ENCODE measurements around the gene CELF2. TPM values are rescaled to one million over a fixed set of nuclear protein-coding genes. Genes with fewer than 3 reads are reported as not detected.

The CELF2 gene
- total RNA-seq, 1 donor, result 135 TPM

- no peaks in the 10 kb centered on the region for H3K9me3 ChIP-seq (ENCODE audit: low read depth, low read length)
- no peak overlapping the region for H3K4me3 ChIP-seq (ENCODE audit: low read length)
- H3K27me3 ChIP-seq (ENCODE audit: insufficient read depth, low read length), result no peaks in the 10 kb centered on the region
- H3K4me1 ChIP-seq (ENCODE audit: insufficient read depth, low read length), result peaks cover 83% of the 10 kb centered on the region
Observed at GRCh38 chr10:11191678-11192077, 174.0 kb downstream of the CELF2 start.

DNA sequence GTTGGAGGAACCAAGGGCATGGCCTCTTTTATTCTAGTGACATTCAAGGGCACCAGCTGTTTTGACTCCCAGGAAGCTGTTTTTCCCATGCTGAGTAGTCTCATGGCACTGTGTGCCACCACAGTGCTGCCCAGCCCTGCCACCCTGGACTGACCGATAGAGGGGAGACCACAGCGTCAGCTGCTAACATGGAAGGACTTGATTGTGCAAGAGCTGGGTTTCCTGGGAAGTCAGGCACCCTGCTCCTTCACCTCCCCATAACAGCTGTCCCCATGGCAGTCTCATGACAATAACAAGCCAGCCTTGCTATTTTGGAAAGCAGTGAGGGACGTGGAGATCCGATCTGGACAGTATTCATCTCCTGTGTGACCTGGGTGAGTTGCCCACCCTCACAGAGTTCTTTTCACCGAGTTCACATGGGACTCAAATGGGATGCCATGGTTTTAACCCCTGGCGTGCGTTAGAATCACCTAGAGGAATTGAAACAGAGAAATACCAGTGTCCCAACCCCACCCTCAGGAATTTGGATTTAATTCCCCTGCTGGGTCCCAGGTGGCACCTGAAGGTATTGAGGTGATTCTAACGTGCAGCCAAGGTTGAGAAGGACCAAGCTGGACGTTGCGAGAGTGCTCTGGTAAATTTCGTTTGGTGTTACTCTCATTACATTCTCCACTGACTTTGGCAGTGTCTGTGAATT lies 174.8 kb downstream of the CELF2 start:
- H3K4me1 ChIP-seq (ENCODE audit: insufficient read depth, low read length), result peaks cover 88% of the 10 kb centered on the region
- H3K4me3 ChIP-seq (ENCODE audit: low read length), result no peak overlapping the region
- no peaks in the 10 kb centered on the region for H3K27me3 ChIP-seq (ENCODE audit: insufficient read depth, low read length)
- H3K9me3 ChIP-seq (ENCODE audit: low read depth, low read length), result no peaks in the 10 kb centered on the region

DNA sequence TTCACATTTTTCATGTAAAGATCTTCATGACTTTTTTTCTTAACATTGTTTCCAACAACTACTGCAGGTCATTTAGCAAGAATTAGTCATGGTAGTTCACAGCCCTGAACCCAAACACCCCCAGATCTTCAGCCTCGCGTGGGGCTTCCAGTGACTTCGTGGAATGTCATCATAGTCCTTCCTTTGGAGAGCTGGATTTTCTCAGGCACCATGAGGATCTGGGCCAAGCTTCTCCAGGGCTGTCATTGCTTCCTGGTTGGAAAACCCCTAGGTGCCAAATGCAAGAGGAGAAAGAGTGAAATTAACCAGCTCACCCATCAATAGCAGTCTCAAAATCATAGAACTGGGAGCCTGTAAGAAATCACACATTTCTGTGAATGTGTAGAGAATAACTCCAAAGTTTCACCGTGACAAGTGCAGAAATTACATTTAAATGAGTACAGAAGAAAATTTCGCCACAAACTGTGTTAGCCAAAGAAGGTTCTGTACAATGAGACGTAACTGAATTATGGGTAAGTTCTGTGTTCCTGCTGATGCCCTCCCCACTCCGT lies 175.4 kb downstream of the CELF2 start:
- H3K9me3 ChIP-seq (ENCODE audit: low read depth, low read length), result no peaks in the 10 kb centered on the region
- H3K4me1 ChIP-seq (ENCODE audit: insufficient read depth, low read length), result peaks cover 92% of the 10 kb centered on the region
- H3K27me3 ChIP-seq (ENCODE audit: insufficient read depth, low read length), result no peaks in the 10 kb centered on the region
- H3K4me3 ChIP-seq (ENCODE audit: low read length), result no peak overlapping the region

DNA sequence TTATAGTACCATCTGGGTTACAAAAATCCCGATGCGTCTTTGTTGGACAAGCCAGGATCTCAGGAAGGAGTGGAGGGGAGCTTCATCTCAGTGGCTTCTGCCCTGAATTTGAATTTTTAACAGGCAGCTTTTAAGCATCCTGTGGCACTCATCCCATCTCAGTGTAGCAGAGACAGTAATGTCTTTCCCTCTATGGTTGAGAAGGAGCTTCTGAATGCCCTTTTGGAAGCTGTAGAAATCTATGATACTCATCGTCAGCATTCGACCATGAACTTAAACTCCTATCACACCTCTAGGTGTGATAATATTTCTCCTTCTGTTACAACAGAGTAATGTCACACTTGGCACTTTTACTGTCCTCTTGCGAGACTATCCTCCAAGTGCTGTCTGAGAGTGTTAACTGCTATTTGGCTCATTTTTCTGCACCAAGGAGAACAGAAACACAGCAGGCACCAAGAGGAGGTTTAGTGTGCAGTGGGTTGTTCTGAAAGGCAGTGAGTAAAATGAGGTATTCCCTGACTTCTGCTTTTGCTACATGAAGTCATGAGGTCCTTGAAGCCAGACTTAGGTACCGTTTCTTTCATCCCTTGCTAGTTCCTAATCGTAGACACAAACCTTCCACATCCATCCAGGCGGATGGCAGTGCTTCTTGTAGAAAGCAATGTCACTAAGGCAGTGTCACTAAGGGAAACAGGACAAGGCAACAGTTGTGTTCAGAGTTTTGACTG lies 177.4 kb downstream of the CELF2 start:
- Histone ChIP-seq H3K9me3 (ENCODE audit: low read depth, low read length) (no peaks in the 10 kb centered on the region), H3K4me3 (ENCODE audit: low read length) (no peak overlapping the region), H3K4me1 (ENCODE audit: insufficient read depth, low read length) (peaks cover 94% of the 10 kb centered on the region), H3K27me3 (ENCODE audit: insufficient read depth, low read length) (no peaks in the 10 kb centered on the region)

DNA sequence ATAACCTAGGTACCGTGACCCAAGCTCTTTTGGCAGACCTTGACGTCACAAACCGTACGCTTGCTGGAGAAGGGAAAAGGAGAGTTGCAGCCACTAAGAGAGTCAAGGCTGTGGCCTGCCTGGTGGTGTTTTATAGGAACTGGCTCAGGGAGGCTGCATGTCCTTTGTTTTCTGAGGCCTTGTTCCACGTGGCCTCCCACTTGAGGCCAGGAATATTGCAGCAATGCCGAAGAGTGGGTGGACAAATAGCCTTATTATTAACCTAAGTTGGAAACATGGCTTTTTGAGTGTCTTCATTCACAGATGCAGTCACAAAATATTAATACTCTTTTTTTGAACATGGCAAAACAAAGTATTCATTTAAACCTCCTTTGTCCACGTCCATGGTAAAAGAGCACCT lies 178.0 kb downstream of the CELF2 start:
- Histone ChIP-seq H3K4me3 (ENCODE audit: low read length) (no peak overlapping the region), H3K27me3 (ENCODE audit: insufficient read depth, low read length) (no peaks in the 10 kb centered on the region), H3K9me3 (ENCODE audit: low read depth, low read length) (no peaks in the 10 kb centered on the region), H3K4me1 (ENCODE audit: insufficient read depth, low read length) (peaks cover 93% of the 10 kb centered on the region)

DNA sequence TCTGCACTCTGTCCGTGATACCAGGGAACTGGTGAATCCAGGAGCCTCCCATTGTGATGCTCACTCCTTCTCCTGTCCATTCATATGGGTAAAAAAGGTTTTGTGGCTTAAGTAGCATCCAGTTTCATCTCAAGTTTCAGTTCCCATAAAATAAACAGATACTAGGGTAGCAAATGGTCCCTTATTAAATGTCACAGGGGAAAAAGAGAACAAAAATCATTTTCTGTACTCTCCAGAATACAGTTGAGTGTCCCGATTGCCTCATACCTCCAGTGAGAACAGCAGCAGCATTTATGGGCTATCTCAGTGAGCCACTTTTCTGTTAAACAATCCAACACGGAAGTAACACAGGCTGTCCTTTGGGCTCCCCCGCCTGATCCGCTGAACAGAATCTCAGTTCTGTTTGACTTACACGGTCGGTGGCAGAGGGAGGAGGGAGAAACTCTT lies 179.6 kb downstream of the CELF2 start:
- Histone ChIP-seq H3K27me3 (ENCODE audit: insufficient read depth, low read length) (no peaks in the 10 kb centered on the region), H3K9me3 (ENCODE audit: low read depth, low read length) (no peaks in the 10 kb centered on the region), H3K4me1 (ENCODE audit: insufficient read depth, low read length) (peaks cover 88% of the 10 kb centered on the region), H3K4me3 (ENCODE audit: low read length) (no peak overlapping the region)

DNA sequence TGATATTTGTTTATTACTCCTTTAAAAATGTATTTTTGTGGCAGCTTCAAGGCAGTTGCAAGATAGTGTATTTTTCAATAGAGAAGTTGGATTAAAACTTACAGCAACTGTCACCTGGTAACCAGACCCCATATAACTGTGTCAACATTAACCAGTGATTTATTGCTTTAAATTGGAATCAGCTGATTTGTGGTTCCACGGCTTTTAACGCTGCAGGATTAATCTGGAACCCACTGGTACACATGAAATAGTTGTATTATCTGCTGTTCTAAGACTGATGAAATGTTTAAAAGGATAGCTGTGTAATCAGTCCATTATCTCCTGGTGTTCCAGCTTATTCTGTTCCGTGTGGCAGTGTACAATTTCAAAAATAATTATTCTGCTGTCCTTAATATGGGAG lies 180.2 kb downstream of the CELF2 start:
- Histone ChIP-seq H3K4me3 (ENCODE audit: low read length) (no peak overlapping the region), H3K27me3 (ENCODE audit: insufficient read depth, low read length) (no peaks in the 10 kb centered on the region)

GRCh38 chr10:11201911-11202310 lies 184.2 kb downstream of the CELF2 start:
- Histone ChIP-seq H3K27me3 (ENCODE audit: insufficient read depth, low read length) (no peaks in the 10 kb centered on the region), H3K4me1 (ENCODE audit: insufficient read depth, low read length) (peaks cover 81% of the 10 kb centered on the region), H3K9me3 (ENCODE audit: low read depth, low read length) (no peaks in the 10 kb centered on the region), H3K4me3 (ENCODE audit: low read length) (no peak overlapping the region)

More for the DNA sequence above, 180.2 kb downstream of the CELF2 start:
- Histone ChIP-seq H3K4me1 (ENCODE audit: insufficient read depth, low read length) (peaks cover 88% of the 10 kb centered on the region), H3K9me3 (ENCODE audit: low read depth, low read length) (no peaks in the 10 kb centered on the region)

GRCh38 chr10:11204351-11204942 lies 186.8 kb downstream of the CELF2 start:
- H3K9me3 ChIP-seq (ENCODE audit: low read depth, low read length), result no peaks in the 10 kb centered on the region
- peaks cover 81% of the 10 kb centered on the region for H3K4me1 ChIP-seq (ENCODE audit: insufficient read depth, low read length)
- H3K27me3 ChIP-seq (ENCODE audit: insufficient read depth, low read length), result no peaks in the 10 kb centered on the region
- no peak overlapping the region for H3K4me3 ChIP-seq (ENCODE audit: low read length)

- Histone ChIP-seq H3K27me3 (ENCODE audit: insufficient read depth, low read length) (no peaks in the 10 kb centered on the region), H3K4me3 (ENCODE audit: low read length) (no peak overlapping the region), H3K4me1 (ENCODE audit: insufficient read depth, low read length) (peaks cover 83% of the 10 kb centered on the region), H3K9me3 (ENCODE audit: low read depth, low read length) (no peaks in the 10 kb centered on the region)
Observed at GRCh38 chr10:11205030-11205772, 187.5 kb downstream of the CELF2 start.

- Histone ChIP-seq H3K4me3 (ENCODE audit: low read length) (no peak overlapping the region), H3K9me3 (ENCODE audit: low read depth, low read length) (no peaks in the 10 kb centered on the region), H3K27me3 (ENCODE audit: insufficient read depth, low read length) (no peaks in the 10 kb centered on the region), H3K4me1 (ENCODE audit: insufficient read depth, low read length) (peaks cover 83% of the 10 kb centered on the region)
Observed at GRCh38 chr10:11206676-11207559, 189.2 kb downstream of the CELF2 start.

- H3K4me3 ChIP-seq (ENCODE audit: low read length), result no peak overlapping the region
- H3K9me3 ChIP-seq (ENCODE audit: low read depth, low read length), result no peaks in the 10 kb centered on the region
- H3K4me1 ChIP-seq (ENCODE audit: insufficient read depth, low read length), result peaks cover 86% of the 10 kb centered on the region
- H3K27me3 ChIP-seq (ENCODE audit: insufficient read depth, low read length), result no peaks in the 10 kb centered on the region
Observed at GRCh38 chr10:11207560-11207844, 189.8 kb downstream of the CELF2 start.

DNA sequence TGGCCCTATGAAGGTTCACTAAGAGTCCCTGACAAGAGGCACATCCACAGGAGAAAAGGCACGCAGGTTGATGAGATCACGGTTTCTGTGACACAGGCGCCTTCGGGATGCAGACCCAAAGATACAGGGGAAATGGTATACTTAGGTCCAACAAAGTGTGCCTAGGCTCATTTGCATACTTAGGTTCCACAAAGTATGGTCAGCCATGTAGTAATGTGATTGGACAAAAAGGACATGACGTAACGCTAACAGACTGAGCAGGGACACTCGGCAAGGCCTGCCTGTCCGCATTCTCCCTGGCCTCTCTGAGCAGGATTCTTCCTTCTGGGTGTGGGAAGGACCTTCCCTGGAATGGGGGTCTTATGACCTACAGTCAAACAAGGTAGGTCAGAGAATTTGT lies 190.6 kb downstream of the CELF2 start:
- H3K9me3 ChIP-seq (ENCODE audit: low read depth, low read length), result no peaks in the 10 kb centered on the region
- H3K4me3 ChIP-seq (ENCODE audit: low read length), result no peak overlapping the region
- H3K4me1 ChIP-seq (ENCODE audit: insufficient read depth, low read length), result peaks cover 90% of the 10 kb centered on the region
- no peaks in the 10 kb centered on the region for H3K27me3 ChIP-seq (ENCODE audit: insufficient read depth, low read length)

Data from mononuclear cell (primary cell).